HG02852 (cell line): ENCODE data around the gene MEI1.

ENCODE experiments used
- ATAC-seq: cut with Tn5 transposase; IDR thresholded peaks from one replicate; pipeline ENCODE4 v1.9.1; 2021; ENCODE audit warnings: mild to moderate bottlenecking, moderate library complexity; ENCODE audit not compliant: unreplicated experiment

Gene MEI1

DNA sequence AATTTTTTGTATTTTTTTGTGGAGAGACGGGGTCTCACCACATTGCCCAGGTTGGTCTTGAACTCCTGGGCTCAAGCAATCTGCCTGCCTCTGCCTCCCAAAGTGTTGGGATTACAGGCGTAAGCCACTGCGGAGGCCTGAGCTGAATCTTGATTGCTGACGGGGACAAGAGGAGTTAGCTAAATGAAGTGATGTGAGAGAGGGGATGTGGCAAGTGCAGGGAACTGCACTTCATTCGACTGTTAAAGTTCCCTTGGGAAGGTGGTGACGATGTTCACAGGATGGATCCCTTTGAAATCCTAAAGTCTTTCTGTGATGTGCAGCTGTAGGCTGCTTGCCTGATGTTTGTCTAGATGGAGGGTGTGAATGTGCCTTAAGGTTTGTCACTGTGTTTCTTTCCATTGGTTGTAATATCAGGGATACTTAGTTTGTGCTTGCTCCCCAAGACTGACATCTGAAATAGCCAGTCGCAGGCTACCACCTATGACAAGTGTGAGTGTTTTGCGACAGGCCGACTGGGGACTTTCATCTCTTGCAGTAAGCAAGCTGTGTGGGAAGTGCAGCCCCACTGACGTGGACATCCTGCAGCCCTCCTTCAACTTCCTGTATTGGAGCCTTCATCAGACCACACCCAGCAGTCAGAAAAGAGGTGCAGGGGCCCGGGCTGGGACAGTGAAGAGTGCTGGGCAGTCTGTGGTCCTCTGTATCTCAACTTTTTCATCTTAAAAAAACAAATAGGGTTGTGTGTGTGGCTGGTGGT lies 81.6 kb downstream of the MEI1 start:
- ATAC-seq, result peak; percentile 92

DNA sequence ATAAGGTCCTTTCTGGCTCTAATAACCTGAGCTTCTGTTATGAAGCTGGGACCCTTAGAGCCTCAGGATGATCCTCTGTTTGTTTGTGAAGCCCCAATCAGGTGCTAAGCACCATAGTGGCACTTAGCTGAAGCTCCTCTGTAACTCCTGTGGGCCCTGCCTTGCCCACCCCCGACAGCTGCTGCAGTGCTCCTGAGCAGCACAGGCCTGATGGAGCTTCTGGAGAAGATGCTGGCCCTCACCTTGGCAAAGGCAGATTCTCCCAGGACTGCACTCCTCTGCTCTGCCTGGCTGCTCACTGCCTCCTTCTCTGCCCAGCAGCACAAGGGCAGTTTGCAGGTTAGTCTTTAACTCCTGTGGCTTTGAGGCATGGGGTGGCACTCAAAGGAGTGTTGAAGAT lies 82.2 kb downstream of the MEI1 start:
- peak; percentile 24 for ATAC-seq

DNA sequence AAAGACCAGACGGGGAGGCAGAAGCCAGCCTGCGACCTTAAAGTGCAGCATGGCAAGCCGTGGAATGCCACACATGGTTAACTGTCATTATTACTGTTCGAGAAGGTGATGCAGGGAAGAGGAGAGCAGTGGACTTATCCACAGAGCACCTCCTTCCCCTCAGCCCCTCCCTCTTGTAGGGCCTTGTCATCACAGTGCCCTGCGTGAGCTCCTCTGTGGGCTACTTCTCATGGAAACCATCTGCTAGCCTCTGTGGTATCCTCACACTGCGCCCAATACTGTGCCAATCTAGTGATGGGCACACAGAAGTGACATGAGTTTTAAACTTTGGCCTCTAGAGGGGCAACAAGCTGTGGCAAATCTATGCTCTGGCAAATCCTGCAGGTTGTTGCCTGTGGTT lies 83.0 kb downstream of the MEI1 start:
- no peak for ATAC-seq

DNA sequence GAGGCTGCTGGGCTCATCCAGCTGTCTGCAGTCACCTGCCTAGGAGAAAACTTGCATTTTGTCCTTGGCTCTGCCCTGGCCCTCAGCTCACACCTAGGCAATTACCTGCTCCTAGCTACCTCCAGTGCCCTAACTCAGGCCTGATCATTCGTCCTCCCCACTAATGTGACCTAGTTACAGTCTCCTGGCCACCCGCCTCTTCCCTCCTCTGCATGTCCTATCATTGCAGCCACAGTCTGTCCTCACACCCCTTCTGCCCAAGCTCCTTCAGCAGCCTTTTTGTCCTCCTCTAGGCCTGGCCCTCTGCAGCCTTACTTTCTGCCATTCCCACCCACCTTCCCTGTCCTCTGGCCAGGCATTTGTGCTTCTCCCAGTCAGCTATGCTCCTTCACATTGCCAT lies 83.4 kb downstream of the MEI1 start:
- no peak for ATAC-seq

DNA sequence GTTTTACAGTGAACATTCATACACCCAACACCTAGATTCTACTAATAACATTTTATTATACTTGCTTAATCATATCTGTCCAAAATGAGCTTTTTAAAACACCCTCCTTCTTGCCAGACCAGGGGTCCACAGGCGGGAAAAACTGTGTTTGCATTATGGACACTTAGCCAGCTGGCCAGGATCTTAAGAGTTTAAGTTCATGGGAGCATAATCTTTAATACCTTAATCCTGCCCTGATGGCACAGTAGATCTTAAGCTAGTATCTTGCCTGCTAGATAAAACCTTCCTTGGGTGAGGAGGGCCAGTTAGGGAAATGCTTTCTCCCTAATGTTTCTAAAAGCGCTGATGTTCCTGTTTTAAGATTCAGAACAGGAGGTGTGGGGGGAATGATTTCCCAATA lies 88.0 kb downstream of the MEI1 start:
- ATAC-seq, result no peak

DNA sequence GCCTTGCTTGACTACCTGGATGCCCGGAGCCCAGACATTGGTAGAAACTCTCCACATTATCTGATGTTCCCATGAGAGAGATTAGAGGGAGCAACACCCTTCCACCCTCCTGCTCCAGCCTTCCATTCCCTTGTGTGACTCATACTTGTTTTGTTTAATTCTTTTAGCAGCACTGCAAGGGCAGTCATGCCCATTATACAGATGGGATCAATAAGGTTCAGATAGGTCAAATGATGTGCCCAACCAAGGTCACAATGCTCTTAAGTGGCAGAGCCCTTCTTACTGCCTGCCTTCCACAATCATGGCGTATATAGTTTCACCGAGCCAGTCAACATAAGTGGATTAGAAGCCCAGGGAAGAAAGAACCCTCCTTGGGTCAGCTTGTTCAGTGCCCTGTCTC lies 94.6 kb downstream of the MEI1 start:
- ATAC-seq, result no peak

DNA sequence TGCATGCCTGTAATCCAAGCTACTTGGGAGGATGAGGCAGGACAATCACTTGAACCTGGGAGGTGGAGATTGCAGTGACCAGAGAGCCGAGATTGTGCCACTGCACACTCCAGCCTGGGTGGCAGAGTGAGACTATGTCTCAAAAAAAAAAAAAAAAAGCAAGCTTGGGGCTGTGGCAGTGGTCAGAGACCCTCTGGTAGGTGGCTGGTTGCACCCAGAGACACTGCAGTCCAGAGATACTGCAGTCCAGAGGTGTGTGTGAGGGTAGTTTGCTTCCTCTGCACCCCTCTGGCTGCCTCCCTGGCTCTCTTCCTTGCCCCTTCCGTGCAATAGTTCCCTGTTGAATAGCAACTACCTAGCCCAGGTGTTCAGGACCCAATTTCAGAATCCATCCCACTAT lies 99.4 kb downstream of the MEI1 start:
- no peak for ATAC-seq

DNA sequence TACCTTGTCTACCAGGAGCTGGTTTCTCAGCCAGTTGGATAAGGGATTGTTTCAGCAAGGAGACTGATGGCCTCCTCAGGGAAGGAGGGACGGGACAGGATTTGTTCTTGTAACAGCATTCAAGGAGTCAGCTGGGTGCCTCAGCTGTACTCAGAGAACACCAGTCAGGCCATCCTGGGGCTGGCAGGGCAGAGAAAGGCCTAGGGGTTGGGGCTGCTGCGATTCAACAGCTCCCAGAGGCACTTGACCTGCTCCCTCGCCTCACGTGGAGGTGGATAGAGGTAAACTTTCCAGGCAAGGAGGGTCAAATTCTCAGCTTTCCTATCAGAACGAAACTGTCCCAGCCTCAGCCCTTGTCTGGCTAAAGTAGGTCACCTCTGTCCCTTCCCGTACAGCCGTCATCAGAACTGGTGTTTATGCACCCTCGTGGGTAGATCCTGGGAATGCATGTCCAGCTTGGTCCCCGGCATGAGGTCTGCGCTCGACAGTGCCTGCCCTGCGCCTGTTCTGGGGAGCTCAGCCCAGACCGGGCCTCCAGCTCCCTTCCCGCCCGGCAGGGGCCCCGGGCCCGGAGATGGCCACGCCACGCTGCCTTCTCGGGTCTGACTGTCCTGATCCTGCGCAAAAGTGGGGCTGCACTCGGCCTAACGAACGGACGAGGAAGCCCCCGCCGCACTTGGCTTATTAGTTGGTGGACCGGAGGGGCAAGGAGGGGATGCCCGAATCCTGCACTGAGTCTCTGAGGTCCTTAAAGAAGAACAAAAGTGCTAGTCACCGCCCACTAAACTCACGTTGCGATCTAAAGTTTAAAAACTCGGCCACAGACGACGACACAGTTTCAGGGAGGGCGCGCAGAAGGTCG lies 100.4 kb downstream of the MEI1 start:
- ATAC-seq, result peak; percentile 28

DNA sequence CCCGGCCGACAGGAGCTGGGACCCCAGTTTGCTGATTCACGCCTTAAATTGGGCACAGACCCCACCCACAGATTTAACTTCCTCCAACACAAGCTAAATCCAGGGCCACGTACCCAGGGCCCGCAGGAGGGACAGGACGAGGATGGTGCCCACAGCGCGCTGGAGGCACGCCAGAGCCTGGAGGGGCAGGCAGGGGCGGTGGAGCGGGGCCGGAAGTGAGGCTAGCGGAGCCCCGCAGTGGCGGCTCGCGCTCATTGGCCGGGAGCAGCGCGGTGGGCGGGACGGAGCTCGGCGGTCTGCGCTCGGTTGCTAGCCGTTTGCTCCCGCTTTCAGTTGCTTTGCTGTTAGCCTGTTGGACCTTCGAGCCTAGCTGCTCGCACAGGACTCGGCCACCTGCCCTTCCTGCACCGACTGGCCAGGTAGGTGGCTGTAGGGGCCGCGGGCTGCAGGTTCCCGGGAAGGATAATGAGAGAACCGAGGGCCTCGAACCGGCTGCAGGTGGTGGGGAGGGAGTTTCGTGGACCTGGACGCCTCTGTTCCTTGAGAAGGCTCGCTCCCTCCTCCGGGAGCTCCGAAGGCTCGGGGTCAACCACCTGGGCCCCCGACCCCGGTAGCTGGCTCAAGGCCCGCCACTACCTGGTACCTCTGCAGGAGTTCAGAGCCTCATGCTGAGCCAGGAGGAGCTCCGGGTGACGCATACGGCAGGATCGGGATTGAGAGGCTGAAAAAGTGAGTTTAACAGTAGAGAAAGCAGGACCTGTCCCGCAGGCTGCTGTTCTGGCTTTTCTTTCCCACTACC lies 101.2 kb downstream of the MEI1 start, which contains the start of gene CCDC134:
Gene CCDC134 (plus strand): TSS at position 332 of the 799 bp plus-strand sequence. CDS start 8,212 bp downstream, outside the sequence.
- ATAC-seq, result peak; percentile 87

DNA sequence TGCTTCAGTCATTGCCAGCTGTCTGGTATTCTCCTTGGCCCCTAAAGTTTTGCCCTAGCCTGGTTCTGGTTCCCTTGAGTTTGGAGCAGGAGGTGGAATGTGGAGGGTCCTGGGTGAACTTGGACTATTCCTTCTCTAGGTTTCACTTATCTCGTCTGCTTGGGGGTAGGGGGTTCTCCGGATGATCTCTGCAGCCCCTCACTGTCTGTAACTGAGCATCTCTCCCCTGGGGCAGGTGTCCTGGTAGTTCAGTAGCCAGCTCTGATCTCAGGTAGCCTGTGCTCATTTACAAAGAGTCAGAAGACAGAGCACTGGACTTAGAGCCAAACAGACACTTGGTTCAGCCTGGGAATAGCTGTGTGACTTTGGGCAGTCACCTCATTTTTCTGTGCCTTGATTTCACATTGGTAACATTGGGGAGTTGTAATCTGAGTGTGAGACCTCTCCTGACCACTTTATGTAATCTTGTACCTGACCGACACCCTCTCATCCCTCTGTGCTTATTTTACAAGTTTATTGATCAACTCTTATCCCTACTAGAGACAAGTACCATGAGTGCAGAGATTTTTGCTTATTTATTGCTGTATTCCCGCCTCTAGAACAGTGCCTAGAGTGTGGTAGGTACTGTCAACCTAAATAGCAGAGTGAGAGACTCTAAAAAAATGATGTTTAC lies 102.0 kb downstream of the MEI1 start:
- no peak for ATAC-seq

DNA sequence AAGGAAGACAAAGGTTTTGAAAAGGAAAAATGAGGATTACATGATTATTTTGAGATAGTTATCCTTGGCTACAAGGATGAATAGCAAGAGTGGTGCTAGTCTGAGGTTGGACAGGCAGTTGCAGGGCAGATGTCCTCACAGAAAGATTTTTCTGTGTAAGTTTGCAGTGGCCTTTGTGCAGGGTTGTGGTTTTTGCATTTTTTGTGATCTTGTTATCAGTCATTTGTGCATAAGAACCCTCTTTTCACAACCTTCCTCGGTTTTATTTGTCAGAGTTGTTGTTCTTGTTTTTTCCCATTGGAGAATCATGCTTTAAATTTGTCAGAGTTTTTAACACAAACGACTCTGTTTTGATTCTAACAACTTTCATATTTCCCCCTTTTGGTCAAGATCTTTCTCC lies 102.6 kb downstream of the MEI1 start:
- ATAC-seq, result no peak

DNA sequence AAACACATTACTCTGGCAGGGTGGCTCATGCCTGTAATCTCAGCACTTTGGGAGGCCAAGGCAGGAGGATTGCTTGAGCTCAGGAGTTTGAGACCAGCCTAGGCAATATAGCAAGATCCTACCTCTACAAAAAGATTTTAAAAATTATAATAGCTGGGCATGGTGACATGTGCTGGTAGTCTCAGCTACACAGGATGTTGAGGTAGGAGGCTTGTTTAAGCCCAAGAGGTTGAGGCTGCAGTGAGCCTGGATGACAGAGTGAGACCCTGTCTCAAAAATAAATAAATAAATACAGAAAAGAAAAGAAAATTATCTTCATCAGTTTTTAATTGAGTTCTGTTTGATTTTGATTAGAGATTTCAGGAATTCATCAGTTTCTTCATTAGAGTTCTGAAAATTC lies 106.3 kb downstream of the MEI1 start:
- ATAC-seq, result no peak

DNA sequence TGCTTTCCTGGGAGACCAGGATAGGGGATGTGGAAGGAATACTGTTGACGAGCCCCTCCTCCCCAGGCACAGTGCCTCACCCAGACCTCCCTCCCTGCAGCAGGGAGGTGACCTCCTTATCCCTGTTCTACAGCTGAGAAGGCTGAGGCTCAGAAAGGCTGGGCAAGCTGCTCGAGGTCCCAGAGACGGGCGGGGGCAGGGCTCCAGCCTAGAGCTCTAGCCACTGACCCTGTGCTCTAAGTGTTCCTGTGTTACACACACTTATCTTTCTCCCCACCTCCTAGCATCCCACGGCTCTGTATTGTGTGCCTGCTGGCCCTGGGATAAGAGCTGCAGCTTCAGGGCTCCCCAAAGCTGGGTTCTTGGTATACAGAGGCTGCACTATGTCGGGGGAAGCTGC lies 109.1 kb downstream of the MEI1 start:
- ATAC-seq, result no peak

DNA sequence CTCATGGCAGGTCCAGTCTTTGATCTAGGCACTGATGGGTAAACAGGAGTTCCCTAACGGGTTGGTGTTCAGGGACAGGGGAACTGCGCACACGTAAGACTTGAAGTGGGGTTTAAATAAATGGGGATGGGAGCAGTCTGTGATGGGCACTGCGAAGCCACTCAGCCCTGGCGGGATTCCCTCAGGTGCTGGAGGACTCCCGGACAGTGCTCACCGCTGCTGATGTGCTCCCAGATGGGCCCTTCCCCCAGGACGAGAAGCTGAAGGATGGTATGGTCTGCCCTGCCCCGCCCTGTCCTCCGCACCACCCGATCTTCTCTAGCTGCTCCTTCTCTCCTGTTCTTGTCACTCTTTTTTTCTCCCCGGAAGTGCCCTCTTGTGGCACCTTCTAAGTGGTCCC lies 110.7 kb downstream of the MEI1 start:
- ATAC-seq, result no peak

DNA sequence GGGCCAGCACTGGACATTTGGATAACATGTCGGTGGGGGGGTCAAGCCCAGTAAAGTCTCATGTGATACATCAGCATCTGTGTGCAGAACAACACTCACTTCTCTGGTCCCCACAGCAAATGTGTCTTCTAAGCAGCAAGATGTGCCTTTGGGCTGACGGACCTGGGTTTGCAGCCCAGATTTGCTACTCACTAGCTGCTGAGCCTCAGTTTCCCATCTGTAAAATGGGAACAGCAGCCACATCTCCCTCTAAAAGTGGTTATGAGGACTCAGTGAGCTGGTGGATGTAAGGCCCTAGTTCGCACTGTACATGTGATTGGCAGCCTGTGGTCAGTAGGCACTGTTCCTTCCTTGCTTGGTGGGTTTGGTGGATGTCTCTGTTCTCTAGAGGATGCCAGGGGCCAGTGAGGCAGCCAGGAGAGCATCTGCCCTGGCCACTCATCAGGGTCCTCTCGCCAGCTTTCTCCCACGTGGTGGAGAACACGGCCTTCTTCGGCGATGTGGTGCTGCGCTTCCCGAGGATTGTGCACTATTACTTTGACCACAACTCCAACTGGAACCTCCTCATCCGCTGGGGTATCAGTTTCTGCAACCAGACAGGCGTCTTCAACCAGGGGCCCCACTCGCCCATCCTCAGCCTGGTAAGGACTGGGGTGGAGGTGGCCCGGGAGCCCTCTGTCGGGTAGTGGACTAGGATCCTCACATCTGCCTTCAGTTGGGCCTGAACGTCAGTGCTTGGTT lies 113.7 kb downstream of the MEI1 start:
- ATAC-seq, result no peak

DNA sequence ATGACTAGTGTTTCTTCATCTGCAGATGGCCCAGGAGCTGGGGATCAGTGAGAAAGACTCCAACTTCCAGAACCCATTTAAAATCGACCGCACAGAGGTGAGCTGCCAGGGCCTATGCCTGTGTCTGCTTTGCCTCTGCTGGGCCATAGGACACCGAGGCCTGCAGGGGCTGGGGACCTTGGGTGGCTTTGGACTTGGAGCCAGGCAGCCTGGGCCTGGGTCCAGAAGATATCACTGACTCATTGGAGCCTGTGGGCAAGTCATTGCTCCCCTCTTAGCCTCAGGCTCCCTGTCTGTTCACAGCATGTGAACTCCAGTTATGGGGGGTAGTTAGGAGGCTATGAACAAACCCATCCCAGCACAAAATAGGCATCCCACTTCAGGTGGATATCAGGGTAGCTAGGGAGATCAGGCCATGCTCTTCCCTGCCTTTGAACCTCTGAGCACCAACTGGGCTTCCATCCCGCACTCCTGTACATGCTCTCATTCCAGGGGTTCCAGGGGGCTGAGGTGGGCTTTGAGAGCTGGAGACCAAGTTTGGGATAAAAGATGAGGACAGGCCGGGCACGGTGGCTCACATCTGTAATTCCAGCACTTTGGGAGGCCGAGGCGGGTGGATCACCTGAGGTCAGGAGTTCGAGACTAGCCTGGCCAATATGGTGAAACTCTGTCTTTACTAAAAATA lies 114.6 kb downstream of the MEI1 start:
- no peak for ATAC-seq

DNA sequence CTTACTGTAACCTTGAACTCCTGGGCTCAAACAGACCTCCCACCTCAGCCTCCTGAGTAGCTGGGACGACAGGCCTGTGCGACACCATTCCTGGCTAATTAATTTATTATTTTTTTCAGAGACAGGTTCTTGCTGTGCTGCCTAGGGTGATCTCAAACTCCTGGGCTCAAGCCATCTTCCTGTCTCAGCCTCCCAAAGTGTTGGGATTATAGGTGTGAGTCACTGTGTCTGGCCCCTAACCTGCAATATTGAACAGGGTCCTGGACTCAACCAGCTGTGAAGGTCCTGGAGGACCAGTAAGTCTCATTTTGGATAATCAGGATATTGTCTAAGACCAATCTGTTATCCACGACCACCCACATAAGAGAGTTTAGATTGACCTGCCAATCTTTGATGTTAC lies 116.4 kb downstream of the MEI1 start:
- no peak for ATAC-seq

DNA sequence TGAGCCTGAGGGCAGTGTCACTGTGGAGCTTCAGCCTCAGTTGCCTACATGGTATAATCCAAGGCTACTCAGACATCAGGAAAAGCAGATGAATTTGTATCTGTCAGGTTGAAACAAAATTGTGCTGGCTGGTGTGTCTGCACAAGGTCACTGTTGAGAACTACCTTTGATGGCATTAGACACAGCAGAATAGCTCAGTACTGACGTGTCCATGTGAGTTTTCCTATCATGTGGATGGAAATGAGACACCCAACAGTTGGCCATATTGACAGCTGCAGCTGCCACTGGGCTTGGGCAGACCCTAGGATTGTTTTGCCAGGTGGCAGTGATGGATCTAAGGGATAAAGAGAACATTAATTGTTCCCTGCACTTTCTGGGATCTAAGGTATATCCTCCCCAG lies 116.9 kb downstream of the MEI1 start:
- ATAC-seq, result no peak

DNA sequence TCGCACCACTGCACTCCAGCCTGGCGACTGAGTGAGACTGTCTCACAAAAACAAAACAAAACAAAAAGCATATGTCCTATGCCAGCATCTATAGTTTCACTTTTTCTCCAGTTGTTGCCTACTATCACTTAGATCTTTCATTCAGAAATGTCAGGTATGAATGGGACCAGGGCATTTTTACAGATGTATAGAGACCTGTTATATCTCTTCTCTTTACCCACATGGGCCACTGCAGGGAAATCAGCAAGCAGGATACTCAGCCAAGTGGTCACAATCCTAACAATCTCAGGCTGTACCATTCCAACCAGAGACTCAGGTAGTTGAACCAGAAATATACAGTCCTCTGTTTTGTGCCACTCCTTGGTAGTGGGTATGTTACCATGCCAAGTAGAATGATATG lies 117.6 kb downstream of the MEI1 start:
- ATAC-seq, result no peak

DNA sequence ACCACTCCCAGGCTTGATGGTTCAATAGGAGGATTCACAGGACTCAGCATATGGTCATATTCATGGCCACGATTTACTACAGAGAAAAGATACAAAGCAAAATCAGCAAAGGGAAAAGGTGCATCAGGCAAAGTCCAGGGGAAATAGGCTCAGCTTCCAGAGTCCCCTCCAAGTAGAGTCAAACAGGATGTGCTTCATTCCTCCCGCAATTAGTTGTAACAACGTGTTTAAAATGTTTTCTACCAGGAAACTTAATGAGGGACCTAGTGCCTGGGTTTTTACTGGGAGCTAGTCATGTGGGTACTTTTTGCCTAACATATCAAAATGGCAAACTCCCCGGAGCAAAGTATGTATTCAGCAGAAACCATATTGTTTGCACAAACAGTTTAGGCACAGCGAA lies 118.7 kb downstream of the MEI1 start:
- no peak for ATAC-seq
